ENCODE measurements around the gene BCL2L11. TPM values are rescaled to one million over a fixed set of nuclear protein-coding genes. Genes with fewer than 3 reads are reported as not detected.

The BCL2L11 gene
- total RNA-seq, 4 donors from 2014 or later: 8.8 to 41.8 (median 36.1) TPM

DNA sequence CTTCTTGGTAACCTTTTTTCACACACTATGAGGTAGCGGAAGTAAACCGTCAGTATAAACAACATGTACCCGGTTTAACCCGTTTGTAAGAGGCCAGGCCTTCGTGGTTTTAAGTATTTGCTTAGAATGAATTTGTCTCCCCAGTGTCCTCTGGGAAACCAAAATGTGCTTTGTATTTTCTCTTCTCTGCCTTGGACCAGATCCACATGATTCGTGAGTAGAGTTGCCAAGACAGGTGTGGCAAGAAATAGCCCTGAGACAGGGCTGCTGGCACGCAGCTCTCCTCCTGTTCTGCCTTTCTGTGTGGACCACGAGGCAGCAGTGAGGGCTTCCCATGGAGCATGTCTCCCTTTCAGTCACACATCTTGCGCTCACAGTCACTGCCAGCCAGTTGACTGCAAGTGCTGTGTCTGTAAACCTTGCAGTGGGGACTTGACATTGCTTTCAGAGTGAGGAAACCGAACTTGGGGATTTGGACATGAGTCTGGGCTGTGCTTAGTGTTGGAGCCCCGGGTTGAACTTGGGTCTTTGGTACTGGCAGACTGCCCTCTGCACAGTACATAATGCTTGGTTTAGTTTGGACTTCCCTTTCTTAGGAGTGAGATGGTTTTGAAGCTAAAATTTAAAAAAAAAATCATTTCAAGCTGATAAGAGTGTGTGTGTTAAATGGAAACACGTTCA lies 19.1 kb downstream of the BCL2L11 start:
- in situ Hi-C loops (cut with MboI; ENCODE audit: low pct_ligation_motif_present in 1 of 4, low pct_unique_long_range_greater_than_20kb in 1 of 4, low sequenced_read_pairs in 3 of 4) (loop anchor here in 1 of 4 donors (25.0 kb wide), 1 partner anchor 327 kb away; no protein-coding TSS in a partner anchor), intact Hi-C loops (cut with DNase I; ENCODE audit: low total_unique reads) (no loop called here)
- H3K4me1 ChIP-seq: peaks cover 0 to 4% (median 1%) of the 10 kb centered on the region in 4 donors
- H3K36me3 ChIP-seq: no peaks in the 10 kb centered on the region
- no peak for DNase-seq
- H3K9me3 ChIP-seq: no peaks in the 10 kb centered on the region
- no peaks in the 10 kb centered on the region for H3K27me3 ChIP-seq
- TF ChIP-seq POLR2AphosphoS5 (IDR thresholded peaks at IDR 0.05) (no peak), POLR2A (IDR thresholded peaks at IDR 0.05) (no peak), EP300 (IDR thresholded peaks at IDR 0.05; ENCODE audit: low read depth) (no peak)
- TF ChIP-seq, protein P1, sequence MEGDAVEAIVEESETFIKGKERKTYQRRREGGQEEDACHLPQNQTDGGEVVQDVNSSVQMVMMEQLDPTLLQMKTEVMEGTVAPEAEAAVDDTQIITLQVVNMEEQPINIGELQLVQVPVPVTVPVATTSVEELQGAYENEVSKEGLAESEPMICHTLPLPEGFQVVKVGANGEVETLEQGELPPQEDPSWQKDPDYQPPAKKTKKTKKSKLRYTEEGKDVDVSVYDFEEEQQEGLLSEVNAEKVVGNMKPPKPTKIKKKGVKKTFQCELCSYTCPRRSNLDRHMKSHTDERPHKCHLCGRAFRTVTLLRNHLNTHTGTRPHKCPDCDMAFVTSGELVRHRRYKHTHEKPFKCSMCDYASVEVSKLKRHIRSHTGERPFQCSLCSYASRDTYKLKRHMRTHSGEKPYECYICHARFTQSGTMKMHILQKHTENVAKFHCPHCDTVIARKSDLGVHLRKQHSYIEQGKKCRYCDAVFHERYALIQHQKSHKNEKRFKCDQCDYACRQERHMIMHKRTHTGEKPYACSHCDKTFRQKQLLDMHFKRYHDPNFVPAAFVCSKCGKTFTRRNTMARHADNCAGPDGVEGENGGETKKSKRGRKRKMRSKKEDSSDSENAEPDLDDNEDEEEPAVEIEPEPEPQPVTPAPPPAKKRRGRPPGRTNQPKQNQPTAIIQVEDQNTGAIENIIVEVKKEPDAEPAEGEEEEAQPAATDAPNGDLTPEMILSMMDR (IDR thresholded peaks at IDR 0.05): no peak
- no peak overlapping the region for H3K27ac ChIP-seq
- 44 to 46% methylated on average over 7 to 12 of the region's 12 CpGs for WGBS, 2 donors (ENCODE audit: low coverage in 1 of 2)
- no peak overlapping the region for H3K4me3 ChIP-seq

DNA sequence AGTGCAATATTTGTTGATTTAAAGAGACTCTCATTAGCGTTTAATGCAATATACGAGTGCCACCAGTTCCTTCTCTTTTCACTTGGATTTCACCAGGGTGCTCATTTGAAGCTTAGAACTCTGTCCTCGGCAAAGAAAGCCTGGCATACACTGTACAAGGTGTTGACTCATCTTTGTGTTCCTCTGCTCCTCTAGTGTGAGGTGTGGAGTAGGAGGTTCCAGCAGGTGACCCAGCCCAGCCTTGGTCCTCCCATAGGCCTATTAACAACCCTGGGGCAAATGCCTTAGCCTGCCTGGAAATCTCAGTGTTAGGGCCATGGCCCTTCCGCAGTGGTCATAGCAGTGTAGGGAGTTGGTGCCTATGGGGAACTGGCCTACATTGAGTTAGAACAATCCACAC lies 20.1 kb downstream of the BCL2L11 start:
- Histone ChIP-seq H3K27ac (no peak overlapping the region), H3K4me1 (peaks cover 0 to 4% (median 1%) of the 10 kb centered on the region in 4 donors), H3K36me3 (no peaks in the 10 kb centered on the region), H3K9me3 (no peaks in the 10 kb centered on the region), H3K27me3 (no peaks in the 10 kb centered on the region), H3K4me3 (no peak overlapping the region)
- peak; percentile 29 for DNase-seq
- TF ChIP-seq EP300 (IDR thresholded peaks at IDR 0.05; ENCODE audit: low read depth): no peak
- TF ChIP-seq POLR2AphosphoS5 (IDR thresholded peaks at IDR 0.05): no peak
- TF ChIP-seq, protein P1 (IDR thresholded peaks at IDR 0.05): no peak
- no peak for TF ChIP-seq POLR2A (IDR thresholded peaks at IDR 0.05)
- in situ Hi-C loops (cut with MboI; ENCODE audit: low pct_ligation_motif_present in 1 of 4, low pct_unique_long_range_greater_than_20kb in 1 of 4, low sequenced_read_pairs in 3 of 4): loop anchor here in 1 of 4 donors (25.0 kb wide), 1 partner anchor 329 kb away; no protein-coding TSS in a partner anchor
- 96 to 97% methylated on average over 3 to 4 of the region's 4 CpGs for WGBS, 2 donors (ENCODE audit: low coverage in 1 of 2)
- intact Hi-C loops (cut with DNase I; ENCODE audit: low total_unique reads): no loop called here

DNA sequence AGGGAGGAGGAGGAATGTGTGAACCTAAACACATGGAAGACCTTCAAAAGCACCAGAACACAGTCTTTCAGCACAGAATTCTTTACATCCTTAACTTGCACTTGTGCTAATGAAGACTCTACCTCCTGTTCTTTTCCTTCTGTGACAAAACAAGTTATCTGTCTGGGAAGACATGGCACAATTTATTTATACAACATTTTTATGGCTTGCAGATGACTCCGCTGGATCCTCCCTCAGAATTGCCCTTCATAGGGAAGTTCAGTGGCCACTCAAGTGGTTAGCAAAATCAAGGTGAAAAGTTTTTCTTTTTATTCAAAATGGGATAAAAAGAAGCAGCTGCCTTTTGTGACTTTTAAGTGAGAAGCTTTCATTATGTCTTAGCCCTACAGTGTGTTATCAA lies 21.4 kb downstream of the BCL2L11 start:
- TF ChIP-seq EP300 (IDR thresholded peaks at IDR 0.05; ENCODE audit: low read depth) (no peak), POLR2AphosphoS5 (IDR thresholded peaks at IDR 0.05) (no peak)
- in situ Hi-C loops (cut with MboI; ENCODE audit: low pct_ligation_motif_present in 1 of 4, low pct_unique_long_range_greater_than_20kb in 1 of 4, low sequenced_read_pairs in 3 of 4): loop anchor here in 1 of 4 donors (25.0 kb wide), 1 partner anchor 330 kb away; no protein-coding TSS in a partner anchor
- WGBS, 2 donors (ENCODE audit: low coverage in 1 of 2): 71 to 75% methylated on average over 1 of the region's 1 CpG

DNA sequence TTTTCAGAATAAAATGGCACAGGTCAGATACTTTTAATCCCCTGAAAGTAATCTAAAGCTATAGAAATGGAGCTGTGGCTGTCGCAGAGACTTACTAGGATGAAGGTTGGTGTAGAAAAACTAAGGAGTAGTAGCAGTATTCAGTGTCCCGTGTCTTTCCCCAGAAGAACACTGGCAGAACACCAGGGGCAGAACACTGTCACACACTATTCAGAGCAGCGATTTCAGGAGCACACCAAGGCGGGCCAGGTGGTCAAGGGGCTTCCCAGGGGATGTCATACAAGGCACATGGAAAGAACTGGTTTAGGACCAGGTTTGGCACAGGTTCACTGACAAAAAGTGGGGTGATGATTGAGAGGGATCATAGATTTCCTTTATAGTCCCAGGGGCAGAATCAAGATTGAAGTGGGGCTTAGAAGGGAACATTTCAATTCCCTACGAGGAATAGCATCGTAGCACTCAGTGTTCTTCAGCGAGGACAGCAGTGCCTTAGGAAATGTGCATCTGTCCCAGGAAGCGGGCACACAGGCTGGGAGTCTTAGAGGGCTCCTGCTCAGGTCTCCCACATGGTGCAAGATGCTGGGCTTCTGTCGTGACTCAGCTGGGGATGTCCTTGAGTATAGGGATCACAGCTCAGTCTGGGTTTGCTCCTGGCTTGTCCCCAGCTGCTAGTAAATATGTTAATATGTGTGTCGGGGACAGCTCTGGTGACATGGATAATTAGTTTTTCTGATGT lies 22.6 kb downstream of the BCL2L11 start:
- in situ Hi-C loops (cut with MboI; ENCODE audit: low pct_ligation_motif_present in 1 of 4, low pct_unique_long_range_greater_than_20kb in 1 of 4, low sequenced_read_pairs in 3 of 4): loop anchor here in 1 of 4 donors (25.0 kb wide), 1 partner anchor 331 kb away; no protein-coding TSS in a partner anchor

More for the DNA sequence above, 21.4 kb downstream of the BCL2L11 start:
- no peaks in the 10 kb centered on the region for H3K36me3 ChIP-seq
- H3K9me3 ChIP-seq: no peaks in the 10 kb centered on the region
- no peak for DNase-seq
- H3K27ac ChIP-seq: no peak overlapping the region
- H3K4me1 ChIP-seq: peaks cover 0 to 4% (median 1%) of the 10 kb centered on the region in 4 donors
- no peak overlapping the region for H3K4me3 ChIP-seq
- intact Hi-C loops (cut with DNase I; ENCODE audit: low total_unique reads): no loop called here
- H3K27me3 ChIP-seq: no peaks in the 10 kb centered on the region

More for the DNA sequence above, 22.6 kb downstream of the BCL2L11 start:
- peaks cover 0 to 4% (median 1%) of the 10 kb centered on the region in 4 donors for H3K4me1 ChIP-seq
- H3K4me3 ChIP-seq: no peak overlapping the region
- H3K36me3 ChIP-seq: no peaks in the 10 kb centered on the region
- no peaks in the 10 kb centered on the region for H3K27me3 ChIP-seq
- DNase-seq: no peak
- intact Hi-C loops (cut with DNase I; ENCODE audit: low total_unique reads): no loop called here
- WGBS, 2 donors (ENCODE audit: low coverage in 1 of 2): 90 to 93% methylated on average over 2 to 10 of the region's 10 CpGs
- no peak overlapping the region for H3K27ac ChIP-seq
- no peaks in the 10 kb centered on the region for H3K9me3 ChIP-seq
- TF ChIP-seq POLR2AphosphoS5 (IDR thresholded peaks at IDR 0.05) (no peak), EP300 (IDR thresholded peaks at IDR 0.05; ENCODE audit: low read depth) (no peak), POLR2A (IDR thresholded peaks at IDR 0.05) (no peak)
- TF ChIP-seq, protein P1 (IDR thresholded peaks at IDR 0.05): no peak

All from transverse colon (tissue), 4 donors.